ENCODE measurements around the gene MEIOSIN. TPM values are rescaled to one million over a fixed set of nuclear protein-coding genes. Genes with fewer than 3 reads are reported as not detected.

Gene MEIOSIN
- polyA plus RNA-seq, 1 donor (not counting 4 experiments of a cell fraction or from before 2014, with no cell fraction given): not detected

- FAIRE-seq: no peak
- H3K4me1 ChIP-seq (ENCODE audit: control insufficient read depth, extremely low read depth, insufficient read depth, low read length): peaks cover 31% of the 10 kb centered on the region
- TF ChIP-seq, protein P1, sequence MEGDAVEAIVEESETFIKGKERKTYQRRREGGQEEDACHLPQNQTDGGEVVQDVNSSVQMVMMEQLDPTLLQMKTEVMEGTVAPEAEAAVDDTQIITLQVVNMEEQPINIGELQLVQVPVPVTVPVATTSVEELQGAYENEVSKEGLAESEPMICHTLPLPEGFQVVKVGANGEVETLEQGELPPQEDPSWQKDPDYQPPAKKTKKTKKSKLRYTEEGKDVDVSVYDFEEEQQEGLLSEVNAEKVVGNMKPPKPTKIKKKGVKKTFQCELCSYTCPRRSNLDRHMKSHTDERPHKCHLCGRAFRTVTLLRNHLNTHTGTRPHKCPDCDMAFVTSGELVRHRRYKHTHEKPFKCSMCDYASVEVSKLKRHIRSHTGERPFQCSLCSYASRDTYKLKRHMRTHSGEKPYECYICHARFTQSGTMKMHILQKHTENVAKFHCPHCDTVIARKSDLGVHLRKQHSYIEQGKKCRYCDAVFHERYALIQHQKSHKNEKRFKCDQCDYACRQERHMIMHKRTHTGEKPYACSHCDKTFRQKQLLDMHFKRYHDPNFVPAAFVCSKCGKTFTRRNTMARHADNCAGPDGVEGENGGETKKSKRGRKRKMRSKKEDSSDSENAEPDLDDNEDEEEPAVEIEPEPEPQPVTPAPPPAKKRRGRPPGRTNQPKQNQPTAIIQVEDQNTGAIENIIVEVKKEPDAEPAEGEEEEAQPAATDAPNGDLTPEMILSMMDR (optimal IDR thresholded peaks at IDR 0.05 in 1 of 3, IDR thresholded peaks at IDR 0.05 in 1 of 3, conservative IDR thresholded peaks at IDR 0.05 in 1 of 3; ENCODE audit: extremely low read depth in 1 of 3, insufficient read depth in 2 of 3, low read length in 3 of 3): no peak
- H2AFZ ChIP-seq (ENCODE audit: control insufficient read depth, low read length): no peak overlapping the region
- no peaks in the 10 kb centered on the region for H3K27me3 ChIP-seq (ENCODE audit: control insufficient read depth, extremely low read depth, insufficient read depth, low read length)
- H3K27ac ChIP-seq (ENCODE audit: control insufficient read depth, insufficient read depth, low read length): no peak overlapping the region
- H3K4me2 ChIP-seq (ENCODE audit: control insufficient read depth, extremely low read depth, insufficient read depth, low read depth, low read length): no peak overlapping the region
- no peak overlapping the region for H3K9ac ChIP-seq (ENCODE audit: control insufficient read depth, extremely low read depth, insufficient read depth, low read length)
- H3K9me1 ChIP-seq (ENCODE audit: control insufficient read depth, extremely low read depth, insufficient read depth, low read length): no peaks in the 10 kb centered on the region
- dilution Hi-C loops (cut with MboI; ENCODE audit: extremely low pct_ligation_motif_present, low sequenced_read_pairs): no loop called here
- no peaks in the 10 kb centered on the region for H3K9me3 ChIP-seq (ENCODE audit: control insufficient read depth, low read depth, low read length)
- H3K79me2 ChIP-seq (ENCODE audit: control insufficient read depth, insufficient read depth, low read length): no peaks in the 10 kb centered on the region
- H3K36me3 ChIP-seq (ENCODE audit: control insufficient read depth in 2 of 2, extremely low read depth in 1 of 2, insufficient read depth in 2 of 2, low read length in 2 of 2): peaks cover 5 to 15% of the 10 kb centered on the region in 2 experiments
- H3K4me3 ChIP-seq (ENCODE audit: control insufficient read depth in 2 of 3, extremely low read depth in 1 of 3, insufficient read depth in 2 of 3, low read depth in 1 of 3, low read length in 3 of 3): no peak overlapping the region
- no peak for DNase-seq (ENCODE audit: low read depth, low spot score)
- H4K20me1 ChIP-seq (ENCODE audit: control insufficient read depth, extremely low read depth, insufficient read depth, low read length): peaks cover 10% of the 10 kb centered on the region
Measured at GRCh38 chr19:45778010-45778661, 44.9 kb downstream of the MEIOSIN start.

DNA sequence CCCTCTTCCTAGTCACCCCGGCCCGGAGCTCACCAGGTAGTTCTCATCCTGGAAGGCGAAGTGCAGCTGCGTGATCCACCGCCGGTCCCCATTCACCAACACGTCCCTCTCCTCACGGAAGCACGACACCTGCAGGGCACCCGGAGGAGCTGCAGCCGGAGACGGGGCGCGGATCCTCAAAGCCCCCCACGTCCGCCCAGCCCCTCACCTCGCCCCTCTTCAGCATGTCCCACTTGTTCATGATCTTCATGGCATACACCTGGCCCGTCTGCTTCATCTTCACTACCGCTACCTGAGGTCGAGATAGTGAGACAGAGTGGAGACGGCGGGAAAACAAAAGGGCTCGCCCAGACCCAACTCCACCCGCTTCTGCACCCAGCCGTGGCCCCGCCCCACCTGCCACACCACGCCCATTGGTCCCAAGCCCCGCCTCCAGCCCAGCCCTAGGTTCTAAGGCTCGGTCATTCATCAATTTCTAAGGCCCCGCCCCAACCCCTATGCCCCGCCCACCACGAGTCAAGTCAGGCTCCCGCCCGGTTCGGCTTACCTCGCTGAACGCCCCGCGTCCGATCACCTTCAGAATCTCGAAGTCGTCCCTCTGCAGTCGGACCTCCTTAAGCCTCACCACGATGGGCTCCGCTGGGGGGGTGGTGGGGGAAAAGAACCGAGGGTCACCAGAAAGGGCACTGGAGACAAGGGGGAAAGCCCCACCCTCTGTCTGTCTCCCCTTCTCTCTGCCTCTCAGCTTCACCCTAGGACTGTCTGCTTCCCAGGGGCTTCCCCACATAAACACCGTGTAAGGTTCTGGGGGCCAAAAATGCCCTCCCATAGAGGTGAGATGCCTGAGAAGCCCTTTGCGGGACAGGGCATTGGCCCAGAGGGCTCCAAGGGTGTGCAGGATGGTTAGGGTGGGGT lies 46.2 kb downstream of the MEIOSIN start:
- Histone ChIP-seq H3K27me3 (ENCODE audit: control insufficient read depth, extremely low read depth, insufficient read depth, low read length) (no peaks in the 10 kb centered on the region), H3K9me1 (ENCODE audit: control insufficient read depth, extremely low read depth, insufficient read depth, low read length) (no peaks in the 10 kb centered on the region), H3K4me2 (ENCODE audit: control insufficient read depth, extremely low read depth, insufficient read depth, low read depth, low read length) (peak overlapping the region; percentile 80), H3K9me3 (ENCODE audit: control insufficient read depth, low read depth, low read length) (no peaks in the 10 kb centered on the region), H3K9ac (ENCODE audit: control insufficient read depth, extremely low read depth, insufficient read depth, low read length) (peak overlapping the region; percentile 50), H3K36me3 (ENCODE audit: control insufficient read depth in 2 of 2, extremely low read depth in 1 of 2, insufficient read depth in 2 of 2, low read length in 2 of 2) (peaks cover 5 to 14% of the 10 kb centered on the region in 2 experiments), H3K27ac (ENCODE audit: control insufficient read depth, insufficient read depth, low read length) (no peak overlapping the region), H3K4me1 (ENCODE audit: control insufficient read depth, extremely low read depth, insufficient read depth, low read length) (peaks cover 33% of the 10 kb centered on the region), H2AFZ (ENCODE audit: control insufficient read depth, low read length) (peak overlapping the region; percentile 72), H3K4me3 (ENCODE audit: control insufficient read depth in 2 of 3, extremely low read depth in 1 of 3, insufficient read depth in 2 of 3, low read depth in 1 of 3, low read length in 3 of 3) (peak overlapping the region; percentile 17 to 70 (median 35)), H4K20me1 (ENCODE audit: control insufficient read depth, extremely low read depth, insufficient read depth, low read length) (peaks cover 10% of the 10 kb centered on the region), H3K79me2 (ENCODE audit: control insufficient read depth, insufficient read depth, low read length) (no peaks in the 10 kb centered on the region)
- dilution Hi-C loops (cut with MboI; ENCODE audit: extremely low pct_ligation_motif_present, low sequenced_read_pairs): no loop called here
- FAIRE-seq (peak; percentile 95), DNase-seq (ENCODE audit: low read depth, low spot score) (no peak)
- TF ChIP-seq, protein P1 (optimal IDR thresholded peaks at IDR 0.05 in 1 of 3, IDR thresholded peaks at IDR 0.05 in 1 of 3, conservative IDR thresholded peaks at IDR 0.05 in 1 of 3; ENCODE audit: extremely low read depth in 1 of 3, insufficient read depth in 2 of 3, low read length in 3 of 3): peak; percentile 78 to 89 (median 87)
- no peak for TF ChIP-seq EZH2 (IDR thresholded peaks at IDR 0.05; ENCODE audit: low read length)

Data from keratinocyte (primary cell).